Measurements from ENCODE around the gene GRPEL2. TPM values are rescaled to one million over a fixed set of nuclear protein-coding genes. Genes with fewer than 3 reads are reported as not detected.
A peak's percentile ranks its signal among the peaks of the same experiment; 100 is the strongest.

Gene GRPEL2, protein sequence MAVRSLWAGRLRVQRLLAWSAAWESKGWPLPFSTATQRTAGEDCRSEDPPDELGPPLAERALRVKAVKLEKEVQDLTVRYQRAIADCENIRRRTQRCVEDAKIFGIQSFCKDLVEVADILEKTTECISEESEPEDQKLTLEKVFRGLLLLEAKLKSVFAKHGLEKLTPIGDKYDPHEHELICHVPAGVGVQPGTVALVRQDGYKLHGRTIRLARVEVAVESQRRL
- polyA plus RNA-seq (ENCODE audit: insufficient read length), result 17.3 TPM

DNA sequence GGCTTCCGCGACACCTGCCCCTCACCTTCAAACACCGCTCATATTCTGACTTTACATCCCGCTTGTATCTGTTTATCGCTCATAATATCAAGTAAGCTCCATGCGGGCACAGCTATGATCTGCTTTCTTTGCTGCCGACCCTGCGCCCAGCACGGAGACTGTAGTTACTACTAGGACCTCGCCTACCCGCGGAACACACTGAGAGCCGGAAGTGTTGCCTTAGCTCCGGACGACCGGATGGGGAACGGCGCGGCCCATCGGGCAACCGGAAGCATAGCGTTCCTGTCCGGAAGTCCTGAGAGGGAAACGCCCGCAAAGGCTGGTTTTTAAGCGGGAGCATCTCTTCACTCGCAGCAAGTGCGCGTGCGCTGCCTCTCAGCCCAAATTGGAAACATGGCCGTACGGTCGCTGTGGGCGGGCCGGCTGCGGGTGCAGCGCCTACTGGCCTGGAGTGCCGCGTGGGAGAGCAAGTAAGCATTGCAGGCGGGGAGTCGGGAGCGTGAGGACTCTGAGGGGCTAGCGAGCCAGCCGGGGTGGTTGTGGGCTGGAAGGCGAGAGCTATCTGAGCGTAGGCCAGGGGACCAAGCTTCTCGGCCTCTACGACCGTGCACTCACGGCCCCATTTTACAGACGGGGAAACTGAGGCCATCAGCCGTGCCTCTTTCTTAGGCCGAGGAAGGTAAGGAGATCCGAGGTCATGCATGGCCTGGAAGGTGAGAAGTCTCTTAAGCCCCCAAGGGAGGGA is at the start of gene GRPEL2:
TSS of gene GRPEL2 (plus strand) at position 353 of the 745 bp plus-strand sequence. CDS start at position 394, 41 bp downstream.
- peak; percentile 94 for DNase-seq (ENCODE audit: low read depth)

DNA sequence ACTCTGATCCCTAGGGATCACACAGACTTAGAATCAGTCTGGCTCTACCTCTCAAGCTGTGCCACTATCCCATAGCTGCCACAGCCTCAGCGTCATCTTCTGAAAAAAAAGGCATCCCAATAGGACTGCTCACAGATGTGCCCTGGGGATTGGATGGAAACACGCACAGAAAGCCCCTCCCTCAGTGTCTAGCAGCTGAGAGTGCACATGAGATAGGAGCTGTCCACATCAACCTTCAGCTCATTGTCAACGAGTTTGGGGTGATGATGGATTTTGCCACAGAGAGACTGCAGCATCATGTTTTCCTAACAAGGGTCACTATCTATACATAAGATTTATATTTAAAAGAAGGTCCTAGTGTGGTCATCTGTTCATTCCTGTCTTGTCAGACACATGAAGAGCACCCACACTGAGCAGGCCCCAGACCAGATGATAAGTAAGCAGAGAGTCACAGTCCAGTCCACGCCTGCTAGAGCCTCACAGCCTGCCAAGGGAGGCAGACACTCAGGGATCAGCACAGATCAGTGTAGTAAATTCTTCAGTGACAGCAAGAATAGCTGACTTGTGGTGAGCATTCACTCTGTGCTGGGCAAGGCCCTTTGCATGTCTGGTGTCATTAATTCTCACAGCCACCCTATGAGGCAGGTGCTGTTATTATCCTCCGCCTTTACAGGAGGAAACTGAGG is 47.8 kb upstream of the GRPEL2 start:
- DNase-seq (ENCODE audit: low read depth), result no peak

DNA sequence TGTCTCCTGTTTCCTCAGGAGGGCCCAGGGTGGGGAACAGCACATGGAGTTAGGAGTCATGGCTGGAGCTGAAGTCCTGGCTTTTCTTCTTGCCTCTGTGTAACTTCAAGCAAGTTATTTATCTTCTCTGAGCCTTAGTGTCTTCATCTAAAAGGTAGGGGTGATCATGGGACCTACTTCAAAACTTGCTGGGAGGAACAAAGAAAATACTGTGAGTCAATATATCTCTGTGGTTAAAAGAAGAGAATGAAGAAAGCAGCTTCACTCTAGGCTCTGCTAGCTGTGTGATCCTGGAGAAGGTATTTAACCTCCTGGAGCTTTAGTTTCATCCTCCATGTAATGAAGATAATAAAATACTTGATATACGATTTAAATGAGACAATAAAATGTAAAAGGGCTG is 47.1 kb upstream of the GRPEL2 start:
- no peak for DNase-seq (ENCODE audit: low read depth)

DNA sequence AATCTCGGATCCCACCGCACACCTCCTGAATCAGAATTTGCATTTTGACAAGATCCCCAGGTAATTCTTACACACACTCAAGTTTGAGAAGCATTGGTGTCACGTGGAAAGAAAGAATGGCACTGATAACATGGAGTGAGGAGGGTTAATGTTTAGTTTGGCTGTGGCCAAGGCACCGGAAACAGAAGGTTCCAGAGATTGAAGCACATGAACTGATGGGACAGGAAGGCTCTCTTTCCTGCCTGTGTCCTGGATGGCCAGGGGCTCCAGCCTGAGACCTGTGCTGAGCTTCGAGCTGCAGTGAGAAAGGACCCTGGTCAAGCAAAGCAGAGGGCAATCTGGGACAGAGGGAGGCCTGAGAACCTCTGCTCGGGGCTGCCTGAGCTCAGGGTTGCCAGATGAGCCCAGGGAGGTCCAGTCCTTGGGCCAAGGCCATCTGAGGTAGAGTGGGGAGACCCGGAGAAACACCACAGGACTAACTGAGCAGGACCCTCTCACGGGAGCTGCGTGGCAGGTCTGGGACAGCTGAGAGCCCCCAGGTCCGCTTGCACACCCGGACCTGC is 46.4 kb upstream of the GRPEL2 start:
- no peak for DNase-seq (ENCODE audit: low read depth)

DNA sequence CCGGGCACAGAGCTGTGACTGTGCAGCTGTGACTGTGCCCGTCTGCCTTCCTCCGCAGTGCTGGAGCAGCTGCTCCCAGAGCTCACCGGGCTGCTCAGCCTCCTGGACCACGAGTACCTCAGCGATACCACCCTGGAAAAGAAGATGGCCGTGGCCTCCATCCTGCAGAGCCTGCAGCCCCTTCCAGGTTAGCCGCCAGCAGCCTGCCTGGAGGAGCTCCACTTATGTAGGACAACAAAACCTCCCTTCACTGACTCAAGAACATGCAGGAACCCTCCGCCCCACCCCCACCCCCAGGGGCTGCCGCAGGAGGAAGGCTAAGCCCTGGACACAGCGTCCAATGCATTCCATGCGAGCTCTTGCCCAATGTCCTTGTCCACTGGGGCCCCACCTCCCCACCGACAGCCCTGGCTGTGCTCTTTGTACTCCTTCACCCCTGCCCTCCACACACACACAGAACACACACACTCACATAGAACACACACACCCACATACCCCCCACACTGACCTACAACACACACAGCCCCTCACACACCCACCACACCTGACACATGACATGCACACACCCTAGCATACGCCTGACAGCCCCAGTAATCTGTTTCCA is 45.7 kb upstream of the GRPEL2 start:
- DNase-seq (ENCODE audit: low read depth), result no peak

DNA sequence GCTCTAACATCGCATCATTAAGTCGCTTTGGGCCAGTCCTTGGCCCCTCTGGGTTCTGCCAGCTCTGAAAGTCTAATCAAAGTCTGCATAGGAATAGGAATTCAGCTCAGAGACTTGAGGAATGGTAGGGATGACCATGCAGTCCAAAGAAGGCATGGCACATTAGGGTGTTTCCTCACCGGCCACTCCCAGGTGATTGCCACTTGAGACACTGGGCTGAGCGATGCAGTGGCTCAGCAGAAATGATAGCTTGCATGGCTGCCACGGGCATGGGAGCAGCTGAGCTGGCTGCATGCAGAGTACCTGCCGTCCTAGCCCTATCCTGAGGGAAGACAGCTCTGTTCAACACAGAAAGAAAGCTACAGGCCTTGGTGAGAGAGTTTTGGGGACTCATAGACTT is 44.9 kb upstream of the GRPEL2 start:
- DNase-seq (ENCODE audit: low read depth), result no peak

DNA sequence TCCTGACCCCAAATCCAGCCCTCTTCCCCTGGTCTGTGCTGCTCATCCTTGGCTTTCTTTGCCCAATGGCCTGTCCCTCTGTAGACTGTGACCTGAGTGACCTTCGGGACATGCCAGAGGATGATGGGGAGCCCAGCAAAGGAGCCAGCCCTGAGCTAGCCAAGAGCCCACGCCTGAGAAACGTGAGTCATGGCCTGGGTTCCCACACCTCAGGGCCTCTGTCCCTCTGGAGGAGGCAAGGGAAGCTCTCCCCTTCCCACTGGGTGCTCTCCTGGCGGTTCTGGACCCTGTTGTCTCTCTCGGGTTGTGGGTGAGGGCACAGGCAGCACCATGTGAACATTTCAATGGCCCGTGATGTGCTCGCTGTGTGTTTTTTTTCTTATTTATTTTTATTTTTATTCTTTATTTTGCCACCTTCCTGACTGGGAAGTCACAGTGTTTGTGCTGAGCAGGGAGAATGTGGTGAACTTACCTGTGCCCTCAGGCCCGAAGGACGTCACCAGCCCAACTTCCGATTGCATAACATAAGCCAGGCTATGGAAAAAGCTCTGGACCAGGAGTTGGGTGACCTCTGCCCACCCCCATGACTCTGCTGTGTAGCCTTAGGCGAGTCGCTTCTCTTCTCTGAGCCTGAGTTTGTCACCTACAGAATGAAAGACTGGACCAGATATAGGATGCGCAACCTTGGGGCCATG is 44.1 kb upstream of the GRPEL2 start:
- DNase-seq (ENCODE audit: low read depth), result no peak

DNA sequence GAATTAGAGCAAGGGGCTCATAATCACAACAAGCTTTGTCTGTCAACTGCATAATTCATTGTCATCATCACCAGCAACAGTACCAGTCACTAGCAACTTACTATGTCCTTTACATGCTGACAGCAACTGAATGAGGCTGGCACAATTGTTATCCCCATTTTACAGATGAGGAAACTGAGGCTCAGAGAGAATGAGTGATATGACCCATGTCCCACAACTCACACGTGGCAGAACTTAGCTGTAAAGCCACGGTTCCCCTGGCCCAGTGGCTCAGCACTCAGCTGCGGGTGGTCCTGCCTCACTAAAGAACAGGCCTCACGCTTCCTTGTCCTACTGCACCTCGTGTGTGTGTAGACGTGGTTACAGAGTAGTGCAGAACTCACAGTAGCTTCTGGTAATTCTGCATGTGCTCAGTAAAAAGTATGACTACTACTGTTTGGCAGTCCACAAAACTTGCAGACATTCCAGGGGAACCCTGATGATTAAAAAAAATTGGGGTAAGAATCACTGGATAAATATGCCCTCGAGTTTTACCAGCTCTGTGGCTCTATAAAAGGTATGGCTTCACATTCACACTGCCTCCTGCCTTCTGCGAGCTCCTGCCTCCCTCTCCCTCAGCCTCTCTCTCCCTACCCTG is 43.4 kb upstream of the GRPEL2 start:
- DNase-seq (ENCODE audit: low read depth), result no peak

DNA sequence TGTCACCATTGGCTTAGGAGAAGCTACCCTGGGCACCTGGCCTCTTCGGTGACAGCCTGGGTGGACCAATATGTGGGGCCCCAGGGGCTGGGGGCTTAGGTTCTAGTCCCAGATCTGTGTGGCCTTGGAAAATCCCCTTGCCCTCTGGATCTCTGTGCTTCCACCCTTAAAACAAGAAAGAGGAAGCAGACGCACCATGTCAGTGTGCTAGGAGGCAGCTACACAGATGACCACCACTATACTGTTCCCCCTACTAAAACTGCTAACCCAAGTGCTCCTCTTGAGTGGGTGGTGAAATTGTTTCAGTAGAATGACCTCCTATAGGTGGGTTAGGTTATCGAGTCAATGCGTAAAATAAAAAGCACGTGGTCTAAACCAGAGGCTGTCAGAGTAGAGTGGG is 42.7 kb upstream of the GRPEL2 start:
- no peak for DNase-seq (ENCODE audit: low read depth)

DNA sequence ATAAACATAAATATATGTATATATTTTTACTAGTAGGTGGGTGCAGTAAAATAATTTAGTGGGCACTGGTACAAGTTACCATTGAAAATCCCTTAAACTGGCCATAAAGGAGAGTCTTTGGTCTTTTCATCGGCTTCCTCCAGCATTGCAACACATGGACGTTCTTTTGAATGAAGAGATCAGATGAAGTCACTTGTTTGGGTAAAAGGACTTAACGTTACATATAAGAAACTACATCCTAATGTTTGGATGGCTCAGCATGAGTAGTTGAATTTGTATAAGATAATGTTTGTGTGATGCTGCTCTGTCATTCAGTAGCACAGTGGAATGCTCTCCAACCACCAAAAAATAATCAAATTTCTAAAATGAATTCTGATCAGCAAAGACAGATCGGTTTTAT is 42.1 kb upstream of the GRPEL2 start:
- DNase-seq (ENCODE audit: low read depth), result no peak

DNA sequence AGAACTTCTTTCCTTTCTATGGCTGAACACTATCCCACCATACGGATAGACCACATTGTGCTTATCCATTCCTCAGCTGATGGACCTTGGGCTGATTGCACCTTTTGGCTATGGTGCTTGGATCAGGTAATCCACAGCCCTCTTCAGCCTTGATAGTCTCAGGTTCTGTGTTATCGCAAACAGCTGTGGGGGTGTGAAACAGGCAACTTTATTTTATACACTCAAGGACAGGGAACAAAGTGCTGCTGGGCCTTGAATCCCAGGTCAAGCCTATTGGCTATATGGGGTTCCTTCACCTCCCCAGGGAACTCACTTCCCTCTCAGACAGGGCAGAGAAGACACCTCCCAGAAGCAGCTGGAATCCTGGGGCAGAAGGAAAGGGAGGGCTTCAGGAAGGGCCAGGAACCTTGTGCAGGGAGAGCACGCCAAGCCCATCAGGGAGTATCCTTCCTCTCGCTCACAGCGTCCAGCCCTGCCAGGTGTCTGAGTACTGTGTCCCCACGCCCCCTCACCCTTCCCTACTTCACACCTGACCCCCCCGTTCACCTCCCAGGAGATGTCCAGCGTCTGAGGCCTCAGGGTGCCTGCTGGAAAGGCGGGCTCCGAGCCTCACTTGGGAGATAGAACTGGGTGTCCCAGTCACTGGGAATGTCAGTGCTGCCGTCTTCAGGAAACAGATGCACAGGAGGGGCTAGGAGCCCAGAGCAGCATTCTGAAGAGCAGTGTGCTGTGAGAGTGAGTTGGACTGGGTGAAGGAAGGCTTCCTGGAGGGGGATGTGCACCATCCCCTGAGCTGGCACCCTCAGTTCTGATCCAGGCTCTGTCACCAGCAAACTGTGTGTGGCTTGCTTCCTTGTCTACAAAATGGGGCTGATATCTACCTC is 40.9 kb upstream of the GRPEL2 start:
- DNase-seq (ENCODE audit: low read depth), result no peak

DNA sequence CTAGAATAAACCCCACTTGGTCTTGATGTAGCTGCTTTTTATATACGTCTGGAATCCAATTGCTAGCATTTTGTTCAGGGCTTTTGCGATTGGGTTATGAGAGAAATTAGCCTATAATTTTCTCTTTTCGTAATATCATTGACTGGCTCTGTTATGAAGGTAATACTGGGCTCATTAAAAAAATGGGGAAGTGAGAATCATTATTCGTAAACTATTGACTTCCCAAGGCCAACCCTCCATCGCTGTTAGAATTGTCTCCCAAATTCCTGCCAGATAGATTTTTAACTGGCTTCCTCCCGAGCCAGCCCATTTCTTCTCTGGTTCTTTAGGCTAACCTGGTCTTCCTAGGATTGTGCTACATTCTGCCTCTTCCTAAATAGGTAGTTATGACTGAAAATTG is 35.9 kb upstream of the GRPEL2 start:
- no peak for DNase-seq (ENCODE audit: low read depth)

DNA sequence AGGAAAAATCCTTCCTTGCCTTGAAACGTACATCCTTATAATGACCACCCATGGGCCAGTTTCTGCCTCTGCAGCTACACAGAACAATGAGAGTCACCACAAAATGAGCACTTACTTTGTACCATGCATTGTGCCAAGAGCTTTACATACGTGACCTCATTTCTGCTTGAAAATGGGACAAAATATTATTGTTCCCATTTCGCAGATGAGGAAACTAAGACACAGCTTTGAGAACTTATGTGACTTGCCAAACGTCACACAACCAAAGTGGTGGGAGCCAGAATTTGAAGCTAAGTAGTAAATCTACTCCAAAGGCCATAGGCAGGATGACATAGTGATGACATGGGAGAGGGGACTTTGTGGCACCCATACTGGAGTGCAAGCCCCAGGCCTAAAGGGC is 34.8 kb upstream of the GRPEL2 start:
- DNase-seq (ENCODE audit: low read depth), result no peak

DNA sequence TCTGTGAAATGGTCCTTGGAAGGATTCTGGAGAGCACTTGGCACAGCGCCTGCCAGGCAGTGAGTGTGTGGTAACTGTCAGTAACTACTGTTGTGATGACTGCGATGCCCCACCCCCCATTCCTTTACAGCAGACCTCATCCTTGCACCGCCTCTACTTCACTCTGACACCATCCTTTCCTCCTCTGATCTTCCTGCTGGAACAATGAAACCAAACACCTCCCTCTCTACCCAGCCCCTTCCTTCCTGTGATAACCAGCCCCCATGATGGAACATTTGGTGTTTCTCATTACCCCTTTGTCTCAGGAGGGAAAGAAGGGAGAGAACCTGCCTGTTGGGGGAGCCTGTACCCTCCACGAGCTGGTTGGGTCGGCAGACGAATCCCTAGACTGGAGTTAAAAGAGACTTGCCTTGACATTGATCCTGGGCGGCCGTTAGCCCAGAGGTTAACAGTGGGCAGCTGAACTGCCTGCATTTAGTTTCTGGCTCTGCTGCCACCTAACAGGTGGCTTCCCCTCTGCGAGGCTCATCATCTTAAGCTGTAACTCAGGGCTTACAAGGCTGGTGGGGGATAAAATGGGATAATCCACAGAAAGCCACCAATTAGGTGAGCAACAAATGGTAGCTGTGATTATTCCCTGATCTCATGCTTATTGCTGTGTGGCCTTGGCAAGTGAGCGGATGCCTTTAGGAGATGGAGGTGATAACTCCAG is 34.2 kb upstream of the GRPEL2 start:
- DNase-seq (ENCODE audit: low read depth), result no peak

DNA sequence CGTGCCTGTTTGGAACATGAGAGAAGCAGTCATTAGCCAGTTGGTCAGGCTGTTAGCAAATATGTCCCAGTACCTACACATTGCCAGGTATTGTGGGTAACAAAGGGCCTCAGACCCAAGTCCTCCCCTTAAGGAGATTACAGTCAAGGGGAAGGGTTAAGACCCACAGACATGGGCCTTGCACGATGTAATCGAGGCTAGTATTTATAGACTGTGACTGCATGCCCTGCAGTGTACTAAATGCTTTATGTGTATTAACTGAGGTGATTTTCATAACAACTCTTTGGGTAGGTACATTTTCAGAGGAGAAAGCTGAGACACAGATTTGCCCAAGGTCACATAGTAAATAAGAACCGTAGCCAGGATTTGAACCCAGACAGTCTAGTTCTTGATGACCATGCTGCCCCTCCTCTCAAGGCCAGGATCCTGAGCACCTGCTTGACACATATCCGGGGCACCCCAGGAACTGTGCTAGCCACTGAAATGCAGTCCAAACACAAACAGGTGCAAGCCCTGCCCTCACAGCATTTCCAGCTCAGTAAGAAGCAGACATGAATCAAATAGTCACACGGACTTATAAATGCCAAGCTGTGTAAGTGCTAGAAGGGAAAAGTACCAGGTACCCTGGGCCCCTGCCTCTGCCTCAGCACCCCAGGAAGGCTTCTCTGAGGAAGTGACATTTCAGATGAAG is 32.0 kb upstream of the GRPEL2 start:
- DNase-seq (ENCODE audit: low read depth), result no peak

DNA sequence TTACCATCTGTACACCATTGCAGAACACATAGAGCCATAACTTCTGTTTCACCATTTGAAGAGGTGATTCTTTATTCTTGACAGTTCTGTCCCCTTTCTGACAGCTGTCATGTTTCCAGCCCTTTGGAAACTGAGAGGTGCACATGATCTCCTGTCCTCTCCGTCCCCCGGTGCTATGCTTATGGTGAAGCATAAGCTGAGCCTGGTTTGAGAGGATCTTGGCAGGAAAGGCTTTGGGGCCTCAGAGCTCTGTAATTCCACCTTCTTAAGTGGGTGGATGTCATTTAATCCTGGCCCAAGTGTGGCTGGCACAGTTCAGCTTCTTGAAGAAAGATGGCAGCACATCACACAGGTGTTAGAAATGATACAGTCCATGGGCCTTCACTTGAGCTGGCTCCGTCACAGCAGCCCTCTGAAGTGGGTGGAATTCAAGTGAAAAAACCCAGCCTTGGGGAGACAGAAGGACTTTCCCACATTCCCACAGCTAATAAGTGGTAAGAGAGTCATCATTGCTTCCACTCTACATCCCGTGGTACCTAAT is 30.7 kb upstream of the GRPEL2 start:
- no peak for DNase-seq (ENCODE audit: low read depth)

DNA sequence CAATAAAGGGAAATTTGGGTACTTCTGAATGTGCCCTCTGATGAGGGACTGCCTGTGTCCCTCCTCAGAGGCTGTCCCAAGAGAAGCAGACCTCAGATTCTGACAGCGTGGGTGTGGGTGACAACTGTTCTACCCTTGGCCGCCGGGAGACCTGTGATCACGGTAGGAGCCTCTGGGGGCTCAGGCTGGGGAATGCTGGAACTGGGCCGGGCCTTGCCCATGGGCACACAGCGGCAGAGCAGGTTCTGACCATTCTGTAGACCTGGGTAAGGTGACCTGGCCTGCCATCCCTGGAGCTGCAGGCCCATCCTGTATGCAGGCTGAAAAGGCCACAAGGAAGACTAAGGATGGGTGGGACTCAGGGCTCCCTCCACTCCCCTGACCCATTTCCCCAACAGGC is 29.5 kb upstream of the GRPEL2 start:
- DNase-seq (ENCODE audit: low read depth), result no peak

DNA sequence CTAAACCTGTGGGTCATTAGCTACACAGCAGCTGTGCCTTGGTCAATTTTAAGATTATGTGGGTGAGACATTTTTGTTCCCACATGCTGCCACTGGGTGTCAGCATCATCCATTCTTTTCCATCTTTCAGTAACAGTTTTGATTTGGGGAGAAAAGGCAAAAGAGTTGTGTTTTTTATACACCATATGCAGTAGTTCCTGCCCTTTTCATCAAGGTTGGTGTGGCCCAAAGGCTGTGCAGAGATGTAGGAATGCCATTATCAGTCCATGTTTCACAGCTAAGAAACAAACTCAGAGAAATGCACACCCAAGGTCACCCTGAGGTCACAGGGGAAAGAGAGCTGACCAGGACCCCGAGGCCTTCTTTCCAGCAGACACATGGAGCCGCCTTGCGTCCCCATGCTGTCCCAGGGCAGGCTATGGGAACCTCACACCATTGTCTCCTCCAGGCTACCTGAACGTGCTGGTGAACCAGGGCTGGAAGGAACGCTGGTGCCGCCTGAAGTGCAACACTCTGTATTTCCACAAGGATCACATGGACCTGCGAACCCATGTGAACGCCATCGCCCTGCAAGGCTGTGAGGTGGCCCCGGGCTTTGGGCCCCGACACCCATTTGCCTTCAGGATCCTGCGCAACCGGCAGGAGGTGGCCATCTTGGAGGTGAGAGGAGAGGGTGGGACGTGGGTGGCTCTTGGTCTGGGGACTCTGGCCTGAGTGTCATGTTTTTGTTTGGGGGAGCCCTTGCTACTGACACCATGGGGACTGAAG is 27.8 kb upstream of the GRPEL2 start:
- DNase-seq (ENCODE audit: low read depth), result peak; percentile 32
